GM13976 (cell line): ENCODE results near the gene ELP4.

Experiments
- DNase-seq: peaks from one replicate; pipeline ENCODE4 v3.0.0; 2012; ENCODE audit warnings: low spot score
- CTCF ChIP-seq: IDR thresholded peaks from 2 replicates; pipeline ENCODE4 v1.5.1; 2012; ENCODE audit warnings: borderline replicate concordance, mild to moderate bottlenecking; ENCODE audit not compliant: insufficient read depth; ENCODE audit errors: extremely low read depth, missing control alignments, control extremely low read depth
- in situ Hi-C: fragments of 300-500 bp; cut with MboI; formaldehyde crosslinking; loops from one replicate; pipeline ENCODE4 v1.12.0; 2022; ENCODE audit warnings: low sequenced_read_pairs, mixed read lengths, inconsistent platforms; ENCODE audit not compliant: unreplicated experiment

ELP4 gene

GRCh38 chr11:31651208-31651607 lies 141.6 kb downstream of the ELP4 start:
- DNase-seq = no peak
- in situ Hi-C loops = no loop called here
- TF ChIP-seq CTCF = no peak

GRCh38 chr11:31651822-31652221 lies 142.3 kb downstream of the ELP4 start:
- TF ChIP-seq CTCF = no peak
- in situ Hi-C loops = no loop called here
- DNase-seq = no peak

- in situ Hi-C loops = no loop called here
- no peak for TF ChIP-seq CTCF
- DNase-seq = no peak
Observed at GRCh38 chr11:31652528-31652927, 143.0 kb downstream of the ELP4 start.

- in situ Hi-C loops = no loop called here
- DNase-seq = no peak
- no peak for TF ChIP-seq CTCF
Observed at GRCh38 chr11:31655483-31655882, 145.9 kb downstream of the ELP4 start.

GRCh38 chr11:31656051-31656450 lies 146.5 kb downstream of the ELP4 start:
- no peak for DNase-seq
- in situ Hi-C loops = no loop called here
- TF ChIP-seq CTCF = no peak

GRCh38 chr11:31657091-31657490 lies 147.5 kb downstream of the ELP4 start:
- in situ Hi-C loops = no loop called here
- TF ChIP-seq CTCF = no peak
- no peak for DNase-seq

GRCh38 chr11:31664129-31664528 lies 154.6 kb downstream of the ELP4 start:
- in situ Hi-C loops = no loop called here
- TF ChIP-seq CTCF = no peak
- DNase-seq = no peak
